ENCODE results near the gene MSI2. TPM values are rescaled to one million over a fixed set of nuclear protein-coding genes. Genes with fewer than 3 reads are reported as not detected.

The MSI2 gene
- total RNA-seq, 2 donors from 2014 or later = 54.1 to 74.8 TPM

DNA sequence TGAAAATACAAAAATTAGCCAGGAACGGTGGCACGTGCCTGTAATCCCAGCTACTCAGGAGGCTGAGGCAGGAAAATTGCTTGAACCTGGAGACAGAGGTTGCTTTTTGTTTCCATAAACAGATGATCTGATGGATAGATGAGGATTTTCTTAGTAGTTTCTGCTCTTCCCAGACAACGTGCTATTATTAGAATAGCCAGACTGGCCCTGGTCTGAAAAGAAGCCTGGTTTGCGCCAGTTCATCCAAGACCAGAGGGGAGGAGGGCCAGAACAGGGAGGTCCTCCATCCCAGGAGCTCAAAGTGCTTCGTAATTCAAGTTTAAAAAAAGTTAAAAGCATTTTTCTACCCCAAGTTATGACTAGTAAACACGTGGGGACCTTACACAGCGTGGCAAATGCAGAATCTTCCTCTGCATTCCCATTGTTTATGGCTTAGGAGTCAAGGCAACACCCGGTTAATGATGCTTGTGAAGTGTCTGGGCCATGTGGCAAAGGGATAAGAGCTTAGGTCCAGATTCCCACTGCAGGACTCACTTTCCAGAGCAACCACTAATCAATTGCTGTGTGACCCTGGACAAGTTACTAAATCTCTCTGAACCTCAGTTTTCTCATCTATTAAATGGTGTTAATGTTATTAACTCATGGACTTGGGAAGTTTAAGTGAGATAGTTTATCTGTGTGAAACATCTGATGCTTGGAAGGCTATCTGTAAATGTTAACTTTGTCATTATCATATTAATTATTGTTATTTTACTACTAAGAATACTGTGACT lies 283.4 kb downstream of the MSI2 start:
- ATAC-seq (no peak), DNase-seq (ENCODE audit: low spot score in 2 of 2) (no peak)
- Mint-ChIP-seq H3K9me3 (no peaks in the 10 kb centered on the region), H3K27ac (no peak overlapping the region), H3K36me3 (no peaks in the 10 kb centered on the region)

DNA sequence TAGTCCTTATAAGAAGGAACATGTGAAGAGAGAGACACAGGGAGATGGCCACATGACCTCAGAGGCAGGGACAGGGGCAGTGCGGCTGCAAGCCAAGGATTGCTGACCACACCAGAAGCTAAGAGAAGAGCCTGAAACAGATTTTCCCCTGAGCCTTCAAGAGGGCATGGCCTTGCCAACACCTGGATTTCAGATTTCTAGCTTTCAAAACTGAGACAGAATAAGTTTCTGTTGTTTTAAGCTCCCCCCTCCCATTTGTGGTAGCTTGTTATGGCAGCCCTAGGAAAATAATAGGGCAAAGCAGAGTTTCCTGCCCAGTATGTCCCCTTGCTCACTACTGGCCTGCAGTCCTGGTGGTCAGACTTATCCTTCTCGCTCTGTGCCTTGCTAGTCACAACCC lies 284.3 kb downstream of the MSI2 start:
- Mint-ChIP-seq H3K9me3 (no peaks in the 10 kb centered on the region), H3K27ac (peak overlapping the region in 1 of 2 donors; percentile 9), H3K36me3 (no peaks in the 10 kb centered on the region)
- no peak for ATAC-seq
- DNase-seq (ENCODE audit: low spot score in 2 of 2) = no peak

DNA sequence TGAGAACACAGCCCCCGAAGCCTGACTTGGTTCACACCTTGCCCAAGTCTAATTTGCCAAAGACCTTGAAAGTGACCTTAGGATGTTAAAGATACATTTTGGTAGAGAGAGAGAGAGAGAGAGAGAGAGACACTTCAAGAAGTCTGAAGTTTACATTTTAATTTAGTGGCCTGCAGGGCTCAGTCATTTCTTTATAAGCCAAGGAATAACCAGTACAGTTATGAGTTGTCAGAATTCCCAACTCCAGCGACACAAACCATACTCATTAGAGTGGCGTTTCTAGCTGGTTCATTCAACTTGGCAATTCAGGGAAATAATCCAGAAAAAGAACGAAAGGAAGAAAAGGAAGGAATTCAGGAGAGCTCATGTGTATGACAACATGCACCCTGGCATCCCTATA lies 284.7 kb downstream of the MSI2 start:
- DNase-seq (ENCODE audit: low spot score in 2 of 2) (no peak), ATAC-seq (peak in 1 of 2 donors; percentile 78)
- Mint-ChIP-seq H3K36me3 (no peaks in the 10 kb centered on the region), H3K9me3 (no peaks in the 10 kb centered on the region), H3K27ac (peak overlapping the region in 1 of 2 donors; percentile 9)

DNA sequence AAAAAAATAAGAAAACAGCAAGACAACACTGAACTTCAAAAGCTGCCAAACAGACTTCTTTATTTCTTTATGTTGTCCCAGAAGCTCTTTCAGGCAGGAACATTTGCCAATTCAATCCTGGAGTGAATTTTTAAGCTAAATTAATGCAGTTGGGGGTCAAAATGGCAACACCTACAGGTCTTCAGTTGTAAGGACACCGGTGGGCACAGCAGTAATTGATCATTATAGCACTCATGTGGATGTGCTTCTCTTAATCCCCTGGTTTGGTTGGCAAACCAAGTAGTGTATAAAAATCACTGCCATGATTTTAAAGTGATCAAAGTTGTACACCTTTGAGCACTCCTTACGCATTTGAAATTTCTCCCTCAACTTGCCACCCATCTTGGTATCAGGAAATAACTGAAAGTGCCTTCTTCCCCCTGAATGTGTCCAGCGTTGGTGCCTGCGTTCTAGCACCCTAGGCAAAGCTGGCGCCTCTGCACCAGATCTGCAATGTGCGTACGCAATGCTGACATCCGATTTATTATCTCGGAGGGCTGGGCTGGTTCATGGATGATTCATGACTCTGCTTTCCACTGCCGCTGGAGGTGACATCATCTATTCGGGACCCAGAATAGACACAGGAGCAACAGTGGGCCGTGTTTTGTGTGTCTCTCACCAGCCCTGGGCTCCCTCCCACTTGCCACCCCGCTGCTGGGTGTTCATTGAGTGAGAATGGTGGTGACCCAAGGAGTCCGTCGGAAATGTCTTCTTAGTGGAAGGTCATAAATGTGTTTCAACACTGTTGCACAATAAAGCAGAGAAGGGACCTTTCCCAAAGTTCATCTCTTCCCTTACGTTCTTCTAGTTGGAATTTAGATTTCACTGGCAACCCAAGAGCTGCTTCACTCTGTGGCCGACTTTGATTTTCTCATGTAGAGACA lies 285.4 kb downstream of the MSI2 start:
- no peaks in the 10 kb centered on the region for H3K36me3 Mint-ChIP-seq
- no peak for ATAC-seq
- H3K27ac Mint-ChIP-seq = peak overlapping the region in 1 of 2 donors; percentile 7

DNA sequence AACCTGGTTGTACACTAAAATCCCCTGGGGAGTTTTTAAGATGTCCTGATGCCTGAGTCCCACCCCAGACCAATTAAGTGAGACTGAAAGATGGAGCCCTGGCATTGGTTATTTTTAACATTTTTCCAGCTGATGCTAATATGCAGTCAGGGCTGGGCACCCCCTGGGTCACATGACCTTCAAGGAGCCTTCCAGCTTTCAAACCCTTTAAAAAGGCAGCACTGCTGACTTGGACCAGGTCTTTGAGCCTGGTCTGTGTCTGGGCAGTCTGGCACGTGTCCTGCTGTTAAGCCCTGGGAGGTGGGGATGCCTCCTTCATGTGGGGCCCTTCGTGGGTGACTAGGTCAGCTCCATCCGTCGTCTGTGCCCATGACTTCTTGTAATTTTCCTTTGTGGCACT lies 286.2 kb downstream of the MSI2 start:
- ATAC-seq (no peak), DNase-seq (ENCODE audit: low spot score in 2 of 2) (no peak)
- Mint-ChIP-seq H3K27ac (no peak overlapping the region), H3K36me3 (no peaks in the 10 kb centered on the region), H3K9me3 (no peaks in the 10 kb centered on the region)

More for the DNA sequence above, 285.4 kb downstream of the MSI2 start:
- no peak for DNase-seq (ENCODE audit: low spot score in 2 of 2)
- H3K9me3 Mint-ChIP-seq = no peaks in the 10 kb centered on the region

DNA sequence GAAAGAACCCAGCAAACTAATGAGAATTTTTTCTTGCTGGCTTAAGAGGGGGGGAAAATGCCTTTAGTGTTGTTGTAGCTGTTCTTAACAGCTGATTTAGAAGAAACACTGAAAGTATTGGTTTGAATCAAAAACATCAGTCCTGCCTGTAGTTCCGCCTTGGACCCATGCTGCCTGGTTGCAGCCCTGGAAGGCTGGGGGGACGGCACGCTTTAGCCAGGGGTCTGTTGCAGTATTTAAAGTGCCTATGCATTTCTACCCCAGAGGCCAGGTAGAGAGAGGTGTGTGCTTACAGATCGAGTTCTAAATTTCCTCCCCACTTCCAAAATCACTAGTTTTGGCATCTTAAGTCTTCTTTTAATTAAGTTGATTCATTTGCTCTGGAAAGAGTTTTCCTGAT lies 286.9 kb downstream of the MSI2 start:
- Mint-ChIP-seq H3K36me3 (no peaks in the 10 kb centered on the region), H3K9me3 (no peaks in the 10 kb centered on the region), H3K27ac (no peak overlapping the region)
- DNase-seq (ENCODE audit: low spot score in 2 of 2) = no peak
- no peak for ATAC-seq

DNA sequence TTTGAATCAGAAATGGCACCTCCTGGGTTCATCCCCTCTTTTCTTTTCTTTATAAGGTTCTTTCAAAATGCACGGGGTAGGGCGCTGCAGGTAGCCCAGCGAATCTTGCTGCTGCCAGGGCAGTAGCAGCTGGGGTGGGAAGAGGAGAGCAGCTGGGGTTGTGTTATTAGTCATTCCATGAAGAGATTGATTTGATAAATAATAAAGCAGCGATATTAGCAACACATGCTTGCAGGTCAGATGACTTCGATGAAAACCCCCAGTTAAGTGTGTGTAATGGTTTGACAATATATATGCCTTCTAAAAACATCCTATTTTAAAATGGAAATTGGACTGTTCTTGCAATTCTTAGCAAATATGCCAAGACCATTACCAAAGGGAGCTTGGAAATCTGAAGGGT lies 288.1 kb downstream of the MSI2 start:
- ATAC-seq = no peak
- Mint-ChIP-seq H3K9me3 (no peaks in the 10 kb centered on the region), H3K36me3 (no peaks in the 10 kb centered on the region), H3K27ac (no peak overlapping the region)
- DNase-seq (ENCODE audit: low spot score in 2 of 2) = no peak

DNA sequence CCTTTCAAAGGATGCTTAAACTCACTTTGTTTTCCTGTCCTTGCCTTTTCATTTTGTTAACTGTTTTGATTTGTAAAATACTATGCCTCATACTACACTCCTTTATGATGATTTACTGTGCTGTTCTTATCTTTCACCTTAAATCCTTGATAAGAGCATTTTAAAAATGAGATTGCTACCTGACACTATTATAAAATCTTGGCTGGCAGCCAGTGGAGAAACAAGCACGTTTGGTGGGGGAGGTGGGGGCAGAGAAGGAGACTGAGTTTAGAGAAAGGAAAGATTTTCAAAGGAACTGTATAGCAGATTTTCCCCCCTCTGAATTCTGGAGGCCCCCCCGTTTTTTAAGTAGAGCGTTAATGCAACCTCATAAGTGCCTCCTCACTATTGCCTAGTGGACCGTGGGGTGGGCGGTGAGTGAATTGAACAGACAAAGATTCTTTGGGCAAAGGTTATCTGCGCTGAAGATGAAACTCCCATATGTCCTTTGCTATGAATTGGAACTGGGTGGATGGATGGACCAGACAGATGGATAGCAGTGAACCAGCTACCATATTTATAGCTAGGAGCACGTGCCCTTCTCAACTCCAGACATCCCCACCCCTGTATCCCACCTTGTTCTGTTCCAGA lies 288.6 kb downstream of the MSI2 start:
- Mint-ChIP-seq H3K27ac (peak overlapping the region in 1 of 2 donors; percentile 45), H3K36me3 (no peaks in the 10 kb centered on the region), H3K9me3 (no peaks in the 10 kb centered on the region)
- DNase-seq (ENCODE audit: low spot score in 2 of 2) (no peak), ATAC-seq (no peak)

DNA sequence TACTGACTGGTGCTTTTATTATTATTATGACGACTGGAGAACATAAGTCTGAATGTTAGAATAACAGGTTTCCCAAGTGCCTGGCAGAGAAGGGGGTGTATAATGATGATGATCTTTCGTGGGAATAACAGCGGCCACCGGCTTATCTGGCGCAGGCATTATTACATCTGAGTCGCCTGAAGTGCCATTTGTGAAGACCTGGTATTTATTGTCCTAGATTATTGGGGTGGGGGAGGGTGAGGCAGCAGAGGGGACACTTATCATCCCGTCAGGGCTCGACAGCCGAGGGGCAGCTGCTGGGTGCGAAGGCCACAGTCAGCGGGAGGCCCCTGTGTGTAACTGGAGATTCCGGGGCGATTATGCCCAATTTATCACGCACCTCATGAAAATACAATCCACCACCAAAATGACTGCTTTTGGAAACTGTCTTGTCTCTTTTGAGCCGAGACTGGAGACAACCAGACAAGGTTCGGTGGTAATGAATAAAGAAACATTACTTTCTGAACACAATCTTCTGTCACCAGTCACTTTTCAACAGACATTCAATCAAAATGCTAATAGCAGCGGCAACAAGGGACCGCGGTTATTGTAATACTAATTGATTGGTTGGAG lies 289.5 kb downstream of the MSI2 start:
- H3K27ac Mint-ChIP-seq = no peak overlapping the region
- H3K9me3 Mint-ChIP-seq = no peaks in the 10 kb centered on the region
- ATAC-seq (no peak), DNase-seq (ENCODE audit: low spot score in 2 of 2) (no peak)
- H3K36me3 Mint-ChIP-seq = no peaks in the 10 kb centered on the region

DNA sequence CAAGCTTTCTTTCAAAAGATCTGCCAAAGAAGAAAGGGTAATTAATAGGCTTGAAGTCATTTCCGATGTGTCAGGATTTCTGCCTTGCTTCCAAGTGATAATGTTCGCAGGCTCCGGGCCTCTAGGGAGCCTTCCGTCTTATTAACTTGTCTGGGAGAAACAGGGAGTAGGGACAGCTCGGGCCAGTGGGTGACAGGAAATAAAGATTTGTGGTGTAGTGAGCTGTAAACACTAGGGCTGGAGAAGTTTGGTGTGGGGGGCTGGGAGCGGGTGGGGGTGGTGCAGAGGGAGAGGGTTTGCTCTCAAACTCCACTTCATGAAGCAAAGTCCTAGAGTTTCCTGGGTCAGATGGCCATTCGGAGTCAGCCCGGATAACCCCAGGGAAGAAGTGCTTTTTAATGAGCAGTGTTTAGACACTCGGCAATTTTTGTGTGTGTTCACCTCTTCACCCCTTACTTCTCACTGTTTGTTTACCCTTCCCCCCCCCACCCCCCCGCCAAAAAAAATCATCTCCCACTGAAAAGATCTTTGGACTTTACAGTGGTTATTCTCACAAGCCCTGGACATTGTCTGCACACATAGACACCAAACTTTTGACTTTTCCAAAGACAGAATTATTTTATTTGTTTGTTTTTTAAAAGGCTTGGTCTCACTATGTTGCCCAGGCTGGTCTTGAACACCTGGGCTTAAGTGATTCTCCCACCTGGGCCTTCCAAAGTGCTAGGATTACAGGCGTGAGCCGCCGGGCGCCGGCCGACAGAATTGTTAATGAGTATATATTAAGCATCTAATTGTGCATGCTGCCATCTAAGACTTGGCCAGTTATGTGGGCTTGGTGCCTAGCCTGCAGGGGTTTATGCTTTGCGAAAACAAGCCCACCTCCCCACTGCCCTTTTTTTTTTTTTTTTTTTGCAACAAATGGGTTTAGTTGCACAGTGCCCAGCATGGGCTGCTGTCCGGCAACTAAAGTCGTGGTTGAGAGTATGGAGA lies 292.4 kb downstream of the MSI2 start:
- no peaks in the 10 kb centered on the region for H3K36me3 Mint-ChIP-seq
- DNase-seq (ENCODE audit: low spot score in 2 of 2) (no peak), ATAC-seq (no peak)
- no peaks in the 10 kb centered on the region for H3K9me3 Mint-ChIP-seq
- H3K27ac Mint-ChIP-seq = peak overlapping the region in 1 of 2 donors; percentile 52

DNA sequence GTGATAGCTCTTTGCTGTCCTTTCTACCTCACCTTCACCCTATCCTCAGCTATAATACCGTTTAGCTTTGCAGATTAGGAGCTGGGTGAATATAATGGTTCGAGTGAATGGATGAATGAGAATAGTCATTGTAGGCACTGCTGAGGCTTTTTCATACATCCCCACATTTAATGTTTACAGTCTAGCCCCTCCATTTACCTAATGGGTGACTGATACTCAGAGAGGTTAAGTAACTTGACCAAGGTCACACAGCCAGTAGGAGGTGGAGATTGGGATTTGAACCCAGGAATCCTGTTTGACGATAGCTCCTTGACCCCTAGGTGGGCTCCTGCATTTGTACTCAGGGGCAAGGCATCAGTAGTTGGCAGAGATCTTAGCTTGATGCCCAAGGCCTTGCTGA lies 293.1 kb downstream of the MSI2 start:
- no peak overlapping the region for H3K27ac Mint-ChIP-seq
- no peak for DNase-seq (ENCODE audit: low spot score in 2 of 2)
- ATAC-seq = no peak
- no peaks in the 10 kb centered on the region for H3K9me3 Mint-ChIP-seq
- H3K36me3 Mint-ChIP-seq = no peaks in the 10 kb centered on the region

DNA sequence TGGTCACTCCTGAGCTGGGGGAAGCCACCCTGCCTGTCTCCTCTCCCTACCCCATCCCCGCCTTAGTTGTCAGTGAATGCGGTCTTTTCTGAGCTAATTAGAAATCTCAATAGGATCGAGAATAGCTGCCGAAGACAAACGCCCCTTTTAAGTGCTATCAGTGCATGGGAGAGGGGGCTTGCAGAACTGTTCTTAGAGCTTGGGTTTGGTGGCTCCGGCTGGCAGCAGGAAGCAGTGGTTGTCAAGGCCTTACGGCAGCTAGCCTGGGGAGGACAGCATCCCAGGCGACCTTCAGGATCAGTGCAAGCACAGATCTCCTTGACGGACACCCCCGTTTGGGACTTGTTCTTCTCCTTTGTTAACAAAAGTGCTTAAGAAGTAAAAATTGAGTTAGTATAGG lies 293.7 kb downstream of the MSI2 start:
- Mint-ChIP-seq H3K9me3 (no peaks in the 10 kb centered on the region), H3K27ac (no peak overlapping the region), H3K36me3 (no peaks in the 10 kb centered on the region)
- no peak for DNase-seq (ENCODE audit: low spot score in 2 of 2)
- ATAC-seq = no peak

DNA sequence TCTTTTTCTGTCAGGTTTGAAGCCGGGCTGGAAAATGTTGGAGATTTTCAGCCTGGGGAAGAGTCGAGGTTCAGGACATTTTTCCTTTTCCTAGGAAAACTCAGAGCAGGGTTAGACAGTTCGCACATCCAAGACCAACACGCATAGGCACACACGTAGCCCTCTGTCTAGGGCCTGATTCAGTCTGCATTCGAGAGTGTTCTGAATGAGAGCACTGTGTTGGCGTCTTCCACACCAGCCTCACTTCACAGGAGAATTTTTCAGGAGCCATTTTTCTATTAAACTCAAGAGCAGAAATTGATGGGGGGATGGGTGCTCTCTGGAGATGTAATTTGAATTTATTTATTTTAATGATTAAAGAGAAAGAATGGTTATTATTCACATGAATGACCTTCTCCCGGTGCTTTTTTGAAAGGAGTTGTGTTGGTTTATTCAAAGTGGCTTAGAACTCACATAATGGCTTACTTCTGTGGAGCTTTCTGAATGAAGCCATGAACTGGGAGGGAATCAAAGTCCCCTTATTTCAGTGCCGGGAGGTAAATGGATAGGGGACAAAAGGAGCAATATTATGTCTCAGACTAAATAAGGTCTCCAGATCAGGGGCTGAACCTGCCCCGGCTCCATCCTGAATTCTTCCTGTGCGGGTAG lies 294.5 kb downstream of the MSI2 start:
- ATAC-seq = no peak
- Mint-ChIP-seq H3K36me3 (no peaks in the 10 kb centered on the region), H3K9me3 (no peaks in the 10 kb centered on the region), H3K27ac (peak overlapping the region in 1 of 2 donors; percentile 38)
- no peak for DNase-seq (ENCODE audit: low spot score in 2 of 2)

DNA sequence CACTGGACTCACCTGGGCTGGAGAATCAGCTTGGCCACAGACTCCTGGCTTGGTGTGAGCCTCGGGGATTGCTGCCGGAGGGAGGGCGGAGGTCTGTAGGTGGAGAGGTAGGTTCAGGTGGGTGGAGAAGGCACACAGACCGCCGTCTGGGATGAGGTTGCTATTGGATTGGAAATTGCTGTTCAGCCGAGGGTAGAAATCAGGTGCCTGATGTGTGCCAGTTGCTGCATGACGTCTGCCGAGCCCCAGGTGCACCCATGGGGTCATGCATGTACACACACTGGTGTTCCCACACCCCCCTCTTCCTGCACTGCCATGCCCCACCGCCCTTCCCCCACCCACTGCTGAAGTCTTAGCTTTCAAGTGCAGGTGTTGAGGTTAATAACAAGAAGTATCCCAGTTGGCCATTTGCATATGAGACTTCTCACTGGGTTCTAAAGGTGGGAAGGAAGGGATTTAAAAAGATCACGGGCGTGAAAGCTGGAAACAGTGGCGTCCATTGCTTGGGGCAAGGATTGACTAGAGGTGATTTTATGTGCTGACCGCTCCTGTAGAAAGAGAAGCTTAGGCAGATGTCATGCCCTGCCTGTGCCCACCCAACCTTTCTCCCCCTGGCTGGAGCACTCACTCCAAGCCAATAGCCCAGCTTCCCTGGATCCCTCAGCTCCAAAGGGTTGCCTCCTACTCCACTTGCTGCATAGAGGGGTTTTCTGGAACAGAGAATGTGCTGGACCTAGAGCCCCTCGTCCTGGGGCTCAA lies 295.2 kb downstream of the MSI2 start:
- H3K36me3 Mint-ChIP-seq = no peaks in the 10 kb centered on the region
- no peak for DNase-seq (ENCODE audit: low spot score in 2 of 2)
- no peaks in the 10 kb centered on the region for H3K9me3 Mint-ChIP-seq
- H3K27ac Mint-ChIP-seq = peak overlapping the region in 1 of 2 donors; percentile 38
- ATAC-seq = no peak
